ENCODE results near the gene ERBB3. TPM values are rescaled to one million over a fixed set of nuclear protein-coding genes. Genes with fewer than 3 reads are reported as not detected.

Gene ERBB3
- total RNA-seq, 4 donors from 2014 or later = 17.3 to 41.1 (median 22.3) TPM

- H3K27me3 ChIP-seq = no peaks in the 10 kb centered on the region
- H3K9me3 ChIP-seq = no peaks in the 10 kb centered on the region
- WGBS, 2 donors (ENCODE audit: low coverage in 1 of 2) = 93% methylated on average over 3 to 6 of the region's 6 CpGs
- peaks cover 3 to 98% of the 10 kb centered on the region in 2 donors for H3K36me3 ChIP-seq
- no peak for ATAC-seq
- TF ChIP-seq POLR2A (IDR thresholded peaks at IDR 0.05) (no peak), CTCF (IDR thresholded peaks at IDR 0.05) (no peak), POLR2AphosphoS5 (IDR thresholded peaks at IDR 0.05) (no peak), EP300 (IDR thresholded peaks at IDR 0.05) (no peak)
- H3K4me1 ChIP-seq = peaks cover 0 to 11% (median 5%) of the 10 kb centered on the region in 3 donors
- no peak overlapping the region for H3K27ac ChIP-seq
- H3K4me3 ChIP-seq = no peak overlapping the region
Measured at GRCh38 chr12:56134897-56135296, 54.9 kb downstream of the ERBB3 start.

GRCh38 chr12:56137853-56138571, 58.0 kb downstream of the ERBB3 start:
- 88% methylated on average over 10 of the region's 14 CpGs; no CpG with 5 or more reads in 1 of the 2 donors for WGBS, 2 donors (ENCODE audit: low coverage in 1 of 2)
- peaks cover 3 to 100% of the 10 kb centered on the region in 2 donors for H3K36me3 ChIP-seq
- H3K27me3 ChIP-seq = no peaks in the 10 kb centered on the region
- ATAC-seq = no peak
- H3K4me3 ChIP-seq = no peak overlapping the region
- H3K9me3 ChIP-seq = no peaks in the 10 kb centered on the region
- TF ChIP-seq CTCF (IDR thresholded peaks at IDR 0.05) (no peak), POLR2A (IDR thresholded peaks at IDR 0.05) (no peak), POLR2AphosphoS5 (IDR thresholded peaks at IDR 0.05) (no peak), EP300 (IDR thresholded peaks at IDR 0.05) (no peak)
- H3K4me1 ChIP-seq = peaks cover 0 to 10% (median 0%) of the 10 kb centered on the region in 3 donors
- no peak overlapping the region for H3K27ac ChIP-seq

- peaks cover 0 to 45% (median 0%) of the 10 kb centered on the region in 3 donors for H3K4me1 ChIP-seq
- peak overlapping the region in 1 of 4 donors; percentile 54 for H3K27ac ChIP-seq
- no peak for TF ChIP-seq POLR2AphosphoS5 (IDR thresholded peaks at IDR 0.05)
- TF ChIP-seq CTCF (IDR thresholded peaks at IDR 0.05) = no peak
- no peak for TF ChIP-seq POLR2A (IDR thresholded peaks at IDR 0.05)
- TF ChIP-seq EP300 (IDR thresholded peaks at IDR 0.05) = no peak
- ATAC-seq = no peak
- no peak overlapping the region for H3K4me3 ChIP-seq
- WGBS, 2 donors (ENCODE audit: low coverage in 1 of 2) = 81 to 90% methylated on average over 7 to 9 of the region's 19 CpGs
- H3K36me3 ChIP-seq = peaks cover 3 to 84% of the 10 kb centered on the region in 2 donors
- no peaks in the 10 kb centered on the region for H3K27me3 ChIP-seq
- no peaks in the 10 kb centered on the region for H3K9me3 ChIP-seq
Measured at GRCh38 chr12:56141946-56142784, 62.2 kb downstream of the ERBB3 start.

- Histone ChIP-seq H3K27me3 (no peaks in the 10 kb centered on the region), H3K36me3 (peaks cover 3 to 73% of the 10 kb centered on the region in 2 donors), H3K9me3 (no peaks in the 10 kb centered on the region), H3K4me1 (peaks cover 0 to 49% (median 0%) of the 10 kb centered on the region in 3 donors), H3K4me3 (no peak overlapping the region), H3K27ac (peak overlapping the region in 3 of 4 donors; percentile 42 to 57 (median 54))
- ATAC-seq = no peak
- TF ChIP-seq POLR2AphosphoS5 (IDR thresholded peaks at IDR 0.05) = no peak
- 64% methylated on average over 3 of the region's 4 CpGs; no CpG with 5 or more reads in 1 of the 2 donors for WGBS, 2 donors (ENCODE audit: low coverage in 1 of 2)
Measured at GRCh38 chr12:56143217-56143616, 63.3 kb downstream of the ERBB3 start.

- peak; percentile 39 for ATAC-seq
- WGBS, 2 donors (ENCODE audit: low coverage in 1 of 2) = 63 to 77% methylated on average over 7 to 8 of the region's 8 CpGs
Measured at GRCh38 chr12:56143870-56144269, 63.9 kb downstream of the ERBB3 start.

More at GRCh38 chr12:56143870-56144269, 63.9 kb downstream of the ERBB3 start:
- Histone ChIP-seq H3K27me3 (no peaks in the 10 kb centered on the region), H3K4me3 (no peak overlapping the region), H3K9me3 (no peaks in the 10 kb centered on the region), H3K4me1 (peaks cover 0 to 49% (median 0%) of the 10 kb centered on the region in 3 donors), H3K27ac (peak overlapping the region in 3 of 4 donors; percentile 42 to 57 (median 54)), H3K36me3 (peaks cover 3 to 67% of the 10 kb centered on the region in 2 donors)
- TF ChIP-seq EP300 (IDR thresholded peaks at IDR 0.05) (no peak), CTCF (IDR thresholded peaks at IDR 0.05) (no peak), POLR2A (IDR thresholded peaks at IDR 0.05) (no peak), POLR2AphosphoS5 (IDR thresholded peaks at IDR 0.05) (no peak)
